HL-60 (cell line): ENCODE data around the gene DNAJB12.

ENCODE experiments used
- POLR2AphosphoS5 ChIP-seq: IDR thresholded peaks from 2 replicates; pipeline ENCODE4 v1.6.1; 2012; ENCODE audit warnings: low read depth
- SPI1 ChIP-seq: IDR thresholded peaks from 2 replicates; pipeline ENCODE4 v1.6.1; 2012; ENCODE audit warnings: low read depth, mild to moderate bottlenecking, borderline replicate concordance
- TF ChIP-seq, protein P1 (sequence below): IDR thresholded peaks from one replicate; pipeline ENCODE4 v1.5.1; 2011; ENCODE audit warnings: low read length, control low read depth, inconsistent platforms; ENCODE audit not compliant: insufficient read depth

- TF ChIP-seq, protein P1, sequence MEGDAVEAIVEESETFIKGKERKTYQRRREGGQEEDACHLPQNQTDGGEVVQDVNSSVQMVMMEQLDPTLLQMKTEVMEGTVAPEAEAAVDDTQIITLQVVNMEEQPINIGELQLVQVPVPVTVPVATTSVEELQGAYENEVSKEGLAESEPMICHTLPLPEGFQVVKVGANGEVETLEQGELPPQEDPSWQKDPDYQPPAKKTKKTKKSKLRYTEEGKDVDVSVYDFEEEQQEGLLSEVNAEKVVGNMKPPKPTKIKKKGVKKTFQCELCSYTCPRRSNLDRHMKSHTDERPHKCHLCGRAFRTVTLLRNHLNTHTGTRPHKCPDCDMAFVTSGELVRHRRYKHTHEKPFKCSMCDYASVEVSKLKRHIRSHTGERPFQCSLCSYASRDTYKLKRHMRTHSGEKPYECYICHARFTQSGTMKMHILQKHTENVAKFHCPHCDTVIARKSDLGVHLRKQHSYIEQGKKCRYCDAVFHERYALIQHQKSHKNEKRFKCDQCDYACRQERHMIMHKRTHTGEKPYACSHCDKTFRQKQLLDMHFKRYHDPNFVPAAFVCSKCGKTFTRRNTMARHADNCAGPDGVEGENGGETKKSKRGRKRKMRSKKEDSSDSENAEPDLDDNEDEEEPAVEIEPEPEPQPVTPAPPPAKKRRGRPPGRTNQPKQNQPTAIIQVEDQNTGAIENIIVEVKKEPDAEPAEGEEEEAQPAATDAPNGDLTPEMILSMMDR = no peak
- TF ChIP-seq SPI1 (no peak), POLR2AphosphoS5 (no peak)
Observed at GRCh38 chr10:72297805-72298591, 56.7 kb downstream of the DNAJB12 start.
